Measurements from ENCODE around the gene PRPF8.
"Not testable (repeated sequence)": the region's sequence is repeated elsewhere in the genome, so short reads cannot be mapped to it uniquely, and the experiment has no call there.

Gene PRPF8

GRCh38 chr17:1690544-1691221 is 6.0 kb upstream of the PRPF8 start:
- no peak for DNase-seq (ENCODE audit: low spot score)

- DNase-seq (ENCODE audit: low spot score), result not testable (repeated sequence)
Observed at GRCh38 chr17:1688405-1688804, 3.7 kb upstream of the PRPF8 start.

- no peak for DNase-seq (ENCODE audit: low spot score)
Observed at GRCh38 chr17:1686086-1686485, 1.4 kb upstream of the PRPF8 start.

GRCh38 chr17:1683459-1683858 is 1.2 kb downstream of the PRPF8 start:
- DNase-seq (ENCODE audit: low spot score), result no peak

- no peak for DNase-seq (ENCODE audit: low spot score)
Observed at GRCh38 chr17:1676401-1676800, 8.3 kb downstream of the PRPF8 start.

- no peak for DNase-seq (ENCODE audit: low spot score)
Observed at GRCh38 chr17:1673041-1673785, 11.5 kb downstream of the PRPF8 start.

GRCh38 chr17:1663934-1664333 is 20.7 kb downstream of the PRPF8 start:
- not testable (repeated sequence) for DNase-seq (ENCODE audit: low spot score)

- no peak for DNase-seq (ENCODE audit: low spot score)
Observed at GRCh38 chr17:1661045-1661444, 23.6 kb downstream of the PRPF8 start.

- DNase-seq (ENCODE audit: low spot score), result no peak
Observed at GRCh38 chr17:1658100-1658499, 26.6 kb downstream of the PRPF8 start.

GRCh38 chr17:1653735-1654134 is 30.9 kb downstream of the PRPF8 start:
- DNase-seq (ENCODE audit: low spot score), result no peak

GRCh38 chr17:1652794-1653193 is 31.9 kb downstream of the PRPF8 start:
- DNase-seq (ENCODE audit: low spot score), result not testable (repeated sequence)

GRCh38 chr17:1651559-1651844 is 33.2 kb downstream of the PRPF8 start:
- DNase-seq (ENCODE audit: low spot score), result no peak

GRCh38 chr17:1650731-1651558 is 33.7 kb downstream of the PRPF8 start:
- DNase-seq (ENCODE audit: low spot score), result no peak

GRCh38 chr17:1649844-1650501 is 34.7 kb downstream of the PRPF8 start, which contains the start of gene RILP:
Gene RILP, minus strand, starts transcription at chr17:1649866. Its CDS starts 62 bp downstream, at chr17:1649804.
- peak; percentile 47 for DNase-seq (ENCODE audit: low spot score)

- DNase-seq (ENCODE audit: low spot score), result peak; percentile 83
Observed at GRCh38 chr17:1648963-1649843, 35.5 kb downstream of the PRPF8 start.

- DNase-seq (ENCODE audit: low spot score), result peak; percentile 64
Observed at GRCh38 chr17:1648173-1648962, 36.3 kb downstream of the PRPF8 start.

GRCh38 chr17:1647802-1648171 is 36.9 kb downstream of the PRPF8 start:
- DNase-seq (ENCODE audit: low spot score), result no peak

- no peak for DNase-seq (ENCODE audit: low spot score)
Observed at GRCh38 chr17:1646199-1646875, 38.3 kb downstream of the PRPF8 start.

GRCh38 chr17:1645207-1646171 is 39.2 kb downstream of the PRPF8 start, which contains the start of gene SCARF1:
Gene SCARF1, minus strand, starts transcription at chr17:1645732. Its CDS starts 35 bp downstream, at chr17:1645697.
- no peak for DNase-seq (ENCODE audit: low spot score)
